Thyroid gland (tissue), 4 donors: Measurements from ENCODE around the gene KPNA3.

Experiments
- CTCF ChIP-seq, 6 experiments: fragments of 200-600 bp in 3 of 6; fragments of 450-650 bp in 3 of 6; sonication (generic) in 3 of 6; IDR thresholded peaks; one replicate each; pipeline ENCODE4 v1.5.1; 2016 to 2019; ENCODE audit warnings: antibody characterized with exemption in 6 of 6, mild to moderate bottlenecking in 2 of 6, inconsistent platforms in 1 of 6, moderate library complexity in 1 of 6
- POLR2A ChIP-seq, 2 donors: fragments of 450-650 bp; IDR thresholded peaks; one replicate each; pipeline ENCODE4 v1.6.1; 2017; ENCODE audit warnings: antibody characterized with exemption in 2 of 2, mild to moderate bottlenecking in 2 of 2, moderate library complexity in 1 of 2

- TF ChIP-seq CTCF (IDR thresholded peaks at IDR 0.05) = no peak
- TF ChIP-seq POLR2A (IDR thresholded peaks at IDR 0.05) = no peak
Observed at GRCh38 chr13:49740870-49741269, 51.6 kb downstream of the KPNA3 start.
